HEK293T (cell line): ENCODE data around the gene TENT4A.

ENCODE experiments used
- BHLHE40 ChIP-seq: fragments of 450-650 bp; IDR thresholded peaks from 2 replicates; pipeline ENCODE4 v1.6.1; 2016; ENCODE audit warnings: mild to moderate bottlenecking, moderate library complexity, borderline replicate concordance
- FOXA1 ChIP-seq: fragments of 450-650 bp; IDR thresholded peaks from 2 replicates; pipeline ENCODE4 v1.6.1; 2016; ENCODE audit warnings: mild to moderate bottlenecking
- HDGF ChIP-seq: fragments of 450-650 bp; IDR thresholded peaks from 2 replicates; pipeline ENCODE4 v1.6.1; 2017; ENCODE audit warnings: antibody characterized with exemption, borderline replicate concordance
- PKNOX1 ChIP-seq: fragments of 450-650 bp; IDR thresholded peaks from 2 replicates; pipeline ENCODE4 v1.6.1; 2016
- SP1 ChIP-seq: fragments of 450-650 bp; IDR thresholded peaks from 2 replicates; pipeline ENCODE4 v1.6.1; 2017
- ZNF384 ChIP-seq: fragments of 450-650 bp; IDR thresholded peaks from 2 replicates; pipeline ENCODE4 v1.6.1; 2016

- TF ChIP-seq SP1 (no peak), BHLHE40 (no peak), HDGF (no peak), FOXA1 (no peak), ZNF384 (no peak), PKNOX1 (no peak)
Observed at GRCh38 chr5:6801236-6801635, 88.0 kb downstream of the TENT4A start.
